MM.1S (cell line): ENCODE measurements around the gene MED27.

ENCODE experiments used
- DNase-seq: peaks from one replicate; pipeline ENCODE4 v3.0.0-alpha.2; 2015
- H2AFZ ChIP-seq: fragments of 300-600 bp; sonication (generic); 2 replicates; pipeline ENCODE4 v1.6.0; 2016; ENCODE audit warnings: antibody characterized with exemption, low read length
- H3F3A ChIP-seq: fragments of 300-600 bp; sonication (generic); 2 replicates; pipeline ENCODE4 v1.6.1; 2016; ENCODE audit warnings: mild to moderate bottlenecking, antibody characterized with exemption, low read length, moderate library complexity, mixed read lengths; ENCODE audit not compliant: insufficient read depth
- H3K27ac ChIP-seq: fragments of 300-600 bp; sonication (generic); 2 replicates; pipeline ENCODE4 v1.5.1; 2016; ENCODE audit warnings: mild to moderate bottlenecking, low read length
- H3K27me3 ChIP-seq: fragments of 300-600 bp; sonication (generic); replicated peaks from 2 replicates; pipeline ENCODE4 v1.6.0; 2016; ENCODE audit warnings: low read length; ENCODE audit not compliant: insufficient read depth
- H3K36me3 ChIP-seq: fragments of 300-600 bp; sonication (generic); replicated peaks from 2 replicates; pipeline ENCODE4 v1.6.1; 2016; ENCODE audit warnings: mild to moderate bottlenecking, low read length, mixed read lengths; ENCODE audit not compliant: insufficient read depth
- H3K4me1 ChIP-seq: fragments of 300-600 bp; sonication (generic); 2 replicates; pipeline ENCODE4 v1.6.1; 2016; ENCODE audit warnings: low read length, mixed read lengths
- H3K4me2 ChIP-seq: fragments of 300-600 bp; sonication (generic); 2 replicates; pipeline ENCODE4 v1.6.0; 2016; ENCODE audit warnings: low read depth, low read length
- H3K4me3 ChIP-seq: fragments of 300-600 bp; sonication (generic); 2 replicates; pipeline ENCODE4 v1.5.1; 2016; ENCODE audit warnings: low read length, mixed read lengths
- H3K79me2 ChIP-seq: fragments of 300-600 bp; sonication (generic); 2 replicates; pipeline ENCODE4 v1.6.1; 2016; ENCODE audit warnings: mixed run types, low read length, mixed read lengths
- H3K9ac ChIP-seq: fragments of 300-600 bp; sonication (generic); 2 replicates; pipeline ENCODE4 v1.6.1; 2016; ENCODE audit warnings: low read length, mixed read lengths
- H3K9me2 ChIP-seq: fragments of 300-600 bp; sonication (generic); replicated peaks from 2 replicates; pipeline ENCODE4 v1.6.1; 2016; ENCODE audit warnings: mild to moderate bottlenecking, low read length, mixed read lengths; ENCODE audit not compliant: insufficient read depth
- H3K9me3 ChIP-seq: fragments of 300-600 bp; sonication (generic); replicated peaks from 2 replicates; pipeline ENCODE4 v1.6.1; 2016; ENCODE audit warnings: mild to moderate bottlenecking, low read length, mixed read lengths; ENCODE audit not compliant: insufficient read depth
- H4K20me1 ChIP-seq: fragments of 300-600 bp; sonication (generic); 2 replicates; pipeline ENCODE4 v1.6.1; 2016; ENCODE audit warnings: mild to moderate bottlenecking, low read length, moderate library complexity, mixed read lengths; ENCODE audit not compliant: insufficient read depth
- EZH2 ChIP-seq: fragments of 300-600 bp; sonication (generic); optimal IDR thresholded peaks from 2 replicates; pipeline ENCODE3; 2017; ENCODE audit warnings: low read depth, mild to moderate bottlenecking, antibody characterized with exemption, low read length, mixed read lengths
- EZH2phosphoT487 ChIP-seq: fragments of 300-600 bp; sonication (generic); IDR thresholded peaks from 2 replicates; pipeline ENCODE4 v1.6.1; 2018; ENCODE audit warnings: antibody characterized with exemption, low read length
- TF ChIP-seq, protein P1 (sequence below): fragments of 300-600 bp; sonication (generic); IDR thresholded peaks from 2 replicates; pipeline ENCODE4 v1.5.1; 2016; ENCODE audit warnings: antibody characterized with exemption, low read length, mixed read lengths

The MED27 gene

GRCh38 chr9:132049900-132050299 is 29.8 kb downstream of the MED27 start:
- Histone ChIP-seq H3K36me3 (no peaks in the 10 kb centered on the region), H3K4me1 (no peaks in the 10 kb centered on the region), H3K27me3 (no peaks in the 10 kb centered on the region), H3K27ac (no peak overlapping the region), H3K4me3 (no peak overlapping the region), H3K9ac (no peak overlapping the region), H3K4me2 (no peak overlapping the region), H2AFZ (no peak overlapping the region), H3F3A (no peaks in the 10 kb centered on the region), H3K9me3 (no peaks in the 10 kb centered on the region), H3K79me2 (peaks cover 48% of the 10 kb centered on the region), H3K9me2 (no peaks in the 10 kb centered on the region), H4K20me1 (no peaks in the 10 kb centered on the region)
- no peak for DNase-seq
- TF ChIP-seq, protein P1, sequence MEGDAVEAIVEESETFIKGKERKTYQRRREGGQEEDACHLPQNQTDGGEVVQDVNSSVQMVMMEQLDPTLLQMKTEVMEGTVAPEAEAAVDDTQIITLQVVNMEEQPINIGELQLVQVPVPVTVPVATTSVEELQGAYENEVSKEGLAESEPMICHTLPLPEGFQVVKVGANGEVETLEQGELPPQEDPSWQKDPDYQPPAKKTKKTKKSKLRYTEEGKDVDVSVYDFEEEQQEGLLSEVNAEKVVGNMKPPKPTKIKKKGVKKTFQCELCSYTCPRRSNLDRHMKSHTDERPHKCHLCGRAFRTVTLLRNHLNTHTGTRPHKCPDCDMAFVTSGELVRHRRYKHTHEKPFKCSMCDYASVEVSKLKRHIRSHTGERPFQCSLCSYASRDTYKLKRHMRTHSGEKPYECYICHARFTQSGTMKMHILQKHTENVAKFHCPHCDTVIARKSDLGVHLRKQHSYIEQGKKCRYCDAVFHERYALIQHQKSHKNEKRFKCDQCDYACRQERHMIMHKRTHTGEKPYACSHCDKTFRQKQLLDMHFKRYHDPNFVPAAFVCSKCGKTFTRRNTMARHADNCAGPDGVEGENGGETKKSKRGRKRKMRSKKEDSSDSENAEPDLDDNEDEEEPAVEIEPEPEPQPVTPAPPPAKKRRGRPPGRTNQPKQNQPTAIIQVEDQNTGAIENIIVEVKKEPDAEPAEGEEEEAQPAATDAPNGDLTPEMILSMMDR, result no peak
- no peak for TF ChIP-seq EZH2
- no peak for TF ChIP-seq EZH2phosphoT487

- Histone ChIP-seq H3K27ac (no peak overlapping the region), H3K27me3 (no peaks in the 10 kb centered on the region), H2AFZ (no peak overlapping the region), H3K9me3 (no peaks in the 10 kb centered on the region), H3K4me3 (no peak overlapping the region), H3K79me2 (peaks cover 45% of the 10 kb centered on the region), H3K9me2 (no peaks in the 10 kb centered on the region), H4K20me1 (no peaks in the 10 kb centered on the region), H3K4me1 (no peaks in the 10 kb centered on the region), H3K4me2 (no peak overlapping the region), H3K9ac (no peak overlapping the region), H3K36me3 (no peaks in the 10 kb centered on the region), H3F3A (no peaks in the 10 kb centered on the region)
- DNase-seq, result no peak
- TF ChIP-seq, protein P1, result no peak
- no peak for TF ChIP-seq EZH2phosphoT487
These were observed 30.3 kb downstream of the MED27 start for GRCh38 chr9:132049323-132049882.

DNA sequence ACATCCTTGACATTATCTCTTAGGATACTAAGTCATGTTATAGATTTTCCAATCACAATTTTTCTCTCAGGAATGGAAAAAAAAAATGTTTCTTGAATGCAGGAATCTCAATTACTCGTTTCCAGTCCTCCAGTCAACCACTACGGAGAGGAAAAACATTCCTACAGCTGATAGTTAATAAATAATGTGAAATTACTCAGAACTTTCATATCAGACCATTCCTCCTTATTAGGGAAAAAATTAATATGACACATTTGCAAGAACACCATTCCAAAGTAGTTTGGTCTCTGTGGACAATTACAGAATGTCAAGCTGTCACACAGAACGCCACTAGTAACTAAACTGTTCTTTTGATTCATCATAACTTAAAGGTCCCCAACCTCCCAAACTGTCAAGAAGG is 31.5 kb downstream of the MED27 start:
- no peak overlapping the region for H3K4me3 ChIP-seq
- H3K9ac ChIP-seq, result no peak overlapping the region
- H3K4me2 ChIP-seq, result no peak overlapping the region
- H2AFZ ChIP-seq, result no peak overlapping the region
- no peaks in the 10 kb centered on the region for H3K36me3 ChIP-seq
- DNase-seq, result no peak
- no peaks in the 10 kb centered on the region for H3F3A ChIP-seq
- no peaks in the 10 kb centered on the region for H3K9me2 ChIP-seq
- no peaks in the 10 kb centered on the region for H3K27me3 ChIP-seq
- TF ChIP-seq EZH2 (no peak), EZH2phosphoT487 (no peak)
- TF ChIP-seq, protein P1, result no peak
- no peaks in the 10 kb centered on the region for H3K9me3 ChIP-seq
- H4K20me1 ChIP-seq, result no peaks in the 10 kb centered on the region
- H3K79me2 ChIP-seq, result peaks cover 39% of the 10 kb centered on the region
- H3K27ac ChIP-seq, result no peak overlapping the region
- H3K4me1 ChIP-seq, result no peaks in the 10 kb centered on the region
